GM18951 (cell line): ENCODE measurements around the gene LCMT2.

Experiments used
- POLR2A ChIP-seq: IDR thresholded peaks from 4 replicates; pipeline ENCODE4 v1.6.1; 2011; ENCODE audit warnings: mild to moderate bottlenecking; ENCODE audit not compliant: insufficient read length, insufficient read depth; ENCODE audit errors: extremely low read depth
- in situ Hi-C: fragments of 300-500 bp; cut with MboI; formaldehyde crosslinking; loops from one replicate; pipeline ENCODE4 v1.12.0; 2022; ENCODE audit warnings: low sequenced_read_pairs, mixed read lengths, inconsistent platforms; ENCODE audit not compliant: unreplicated experiment

Gene LCMT2

DNA sequence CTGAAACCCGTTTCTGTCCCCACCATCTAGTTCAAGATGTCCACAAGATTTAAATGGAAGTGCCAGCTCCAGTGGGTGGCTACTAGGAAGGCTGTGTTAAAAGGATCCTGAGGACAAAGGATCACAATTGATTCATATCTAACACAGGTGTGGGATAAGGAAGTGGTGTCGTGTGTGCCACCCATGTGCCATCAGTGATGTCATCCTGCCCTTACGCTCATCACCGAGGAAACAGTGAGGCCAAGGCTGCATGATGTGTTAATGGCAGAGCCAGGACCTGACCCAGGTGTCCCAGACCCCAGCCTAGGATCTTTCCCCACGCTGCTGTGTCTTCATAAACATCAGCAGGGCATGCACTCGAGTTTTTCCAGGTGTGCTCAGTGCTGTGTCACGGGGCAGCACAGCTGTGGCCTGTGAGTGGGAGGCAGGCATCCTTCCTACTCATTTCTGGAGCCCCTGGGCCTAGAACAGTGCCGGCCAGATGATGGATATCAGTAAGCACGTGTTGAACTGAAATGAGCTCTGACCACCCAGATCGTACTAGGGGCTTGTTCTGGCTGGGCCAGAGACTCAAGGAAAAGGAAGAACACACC, 53.0 kb downstream of the LCMT2 start:
- TF ChIP-seq POLR2A = no peak
- in situ Hi-C loops = no loop called here

GRCh38 chr15:43276563-43277200, 53.7 kb downstream of the LCMT2 start:
- in situ Hi-C loops = no loop called here
- no peak for TF ChIP-seq POLR2A

DNA sequence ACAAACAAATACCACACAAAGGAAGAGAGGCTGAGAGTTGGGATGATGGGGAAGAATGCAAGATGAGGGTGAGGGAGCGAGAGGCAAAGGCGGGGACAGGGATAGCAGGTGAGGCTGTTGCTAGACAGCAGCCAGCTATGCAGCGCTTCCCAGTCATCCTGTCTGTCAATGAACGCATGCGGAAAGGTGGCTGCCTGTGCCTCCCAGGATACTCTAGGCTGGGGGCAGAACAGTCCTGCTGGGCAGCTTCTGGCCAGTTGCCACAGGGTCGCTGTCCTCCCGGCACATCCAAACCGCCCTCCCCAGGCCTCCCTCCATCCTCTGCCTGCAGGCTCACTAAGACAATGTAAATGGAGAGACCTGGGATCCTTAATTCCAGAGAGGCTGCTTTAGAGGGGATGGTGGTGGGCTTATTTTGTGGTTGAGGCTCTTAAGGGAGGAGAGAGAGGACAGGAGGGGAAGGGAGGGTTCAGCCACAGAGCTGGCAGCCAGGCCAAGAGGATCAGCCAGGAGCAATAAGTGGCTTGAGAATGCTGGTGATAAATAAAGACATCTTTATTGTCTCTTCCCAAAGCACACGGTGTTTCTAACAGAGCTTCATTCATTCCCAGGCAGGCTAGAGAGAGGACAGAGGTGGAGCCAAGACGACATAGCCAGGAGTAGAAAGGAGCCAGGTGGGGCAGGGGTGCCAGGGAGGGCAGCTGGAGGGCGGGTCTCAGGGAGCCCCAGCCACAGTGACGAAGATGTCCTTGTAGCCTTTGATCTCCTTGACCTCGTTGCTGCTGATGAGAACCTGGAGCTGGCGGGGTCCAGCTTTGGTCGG, 54.4 kb downstream of the LCMT2 start:
- TF ChIP-seq POLR2A = no peak
- in situ Hi-C loops = no loop called here

- TF ChIP-seq POLR2A = no peak
- in situ Hi-C loops = no loop called here
Observed at GRCh38 chr15:43274136-43274535, 56.2 kb downstream of the LCMT2 start.
